HG03025 (cell line): ENCODE results near the gene ZNRD2.

Experiments used
- ATAC-seq: cut with Tn5 transposase; IDR thresholded peaks from one replicate; pipeline ENCODE4 v1.9.1; 2021; ENCODE audit warnings: mild to moderate bottlenecking, moderate library complexity; ENCODE audit not compliant: unreplicated experiment, low FRiP score

The ZNRD2 gene

GRCh38 chr11:65569164-65569972, 909 bp upstream of the ZNRD2 start:
- no peak for ATAC-seq

GRCh38 chr11:65571420-65571819, 1.1 kb downstream of the ZNRD2 start:
- ATAC-seq, result no peak

GRCh38 chr11:65571940-65572339, 1.7 kb downstream of the ZNRD2 start:
- ATAC-seq, result no peak

GRCh38 chr11:65572356-65573051, 2.2 kb downstream of the ZNRD2 start, which contains the start of gene FAM89B:
FAM89B (plus strand) TSS chr11:65572538; CDS start chr11:65572670, 132 bp downstream.
- no peak for ATAC-seq

GRCh38 chr11:65573391-65574079, 3.3 kb downstream of the ZNRD2 start:
- no peak for ATAC-seq

- no peak for ATAC-seq
Measured at GRCh38 chr11:65574109-65574810, 4.0 kb downstream of the ZNRD2 start.

GRCh38 chr11:65574811-65575567, 4.7 kb downstream of the ZNRD2 start:
- ATAC-seq, result no peak

GRCh38 chr11:65575568-65576231, 5.4 kb downstream of the ZNRD2 start, which contains the start of gene EHBP1L1:
EHBP1L1 (plus strand) TSS chr11:65576053; CDS start chr11:65576303, 250 bp downstream.
- no peak for ATAC-seq

- ATAC-seq, result no peak
Measured at GRCh38 chr11:65576232-65576866, 6.1 kb downstream of the ZNRD2 start.

GRCh38 chr11:65576867-65577755, 6.8 kb downstream of the ZNRD2 start:
- ATAC-seq, result no peak

- no peak for ATAC-seq
Measured at GRCh38 chr11:65577756-65578109, 7.5 kb downstream of the ZNRD2 start.

GRCh38 chr11:65578134-65578533, 7.9 kb downstream of the ZNRD2 start:
- no peak for ATAC-seq

GRCh38 chr11:65578667-65579066, 8.4 kb downstream of the ZNRD2 start:
- no peak for ATAC-seq

- ATAC-seq, result no peak
Measured at GRCh38 chr11:65579291-65579690, 9.0 kb downstream of the ZNRD2 start.

- no peak for ATAC-seq
Measured at GRCh38 chr11:65580031-65580692, 9.9 kb downstream of the ZNRD2 start.

GRCh38 chr11:65580756-65581155, 10.5 kb downstream of the ZNRD2 start:
- ATAC-seq, result no peak

GRCh38 chr11:65581928-65582327, 11.7 kb downstream of the ZNRD2 start:
- no peak for ATAC-seq
